Endothelial cell of umbilical vein (primary cell): Measurements from ENCODE around the gene SRGAP1. TPM values are rescaled to one million over a fixed set of nuclear protein-coding genes. Genes with fewer than 3 reads are reported as not detected.

Experiments used
- BruUV-seq: library from RNA; stranded (reverse); fragments of 400-500 nt; replicated peaks from 2 replicates; lab custom pipeline; 2021; lab: Mats Ljungman, UMichigan
- CTCF ChIA-PET: fragments of 300-600, 350-600 bp; sonication (Branson Sonifier 250); formaldehyde crosslinking; loops from one replicate; lab custom pipeline; 2021; ENCODE audit warnings: antibody characterized with exemption, inconsistent platforms; lab: Charles Lee
- POLR2A ChIA-PET: fragments of 300-600, 350-600 bp; sonication (Branson Sonifier 250); formaldehyde crosslinking; loops from one replicate; lab custom pipeline; 2021; ENCODE audit warnings: antibody characterized with exemption, inconsistent platforms; lab: Charles Lee
- DNase-seq: peaks from one replicate; pipeline ENCODE4 v3.0.0-alpha.2; 2011; ENCODE audit warnings: low read depth, low spot score
- FAIRE-seq: peaks from 2 replicates; lab custom pipeline; 2011; peaks lifted over from hg19 to GRCh38; lab: Jason Lieb, UNC
- H2AFZ ChIP-seq: 2 replicates; pipeline ENCODE4 v1.6.0; 2012; ENCODE audit warnings: low read depth, low read length, control low read depth, inconsistent platforms
- H3K27ac ChIP-seq: 2 replicates; pipeline ENCODE4 v1.5.1; 2011; ENCODE audit warnings: low read depth, mild to moderate bottlenecking, control low read depth, low read length, moderate library complexity; ENCODE audit not compliant: insufficient read depth
- H3K27me3 ChIP-seq, 2 experiments: 2 replicates each; pipeline versions ENCODE4 v1.6.0 to v1.6.1; 2011; ENCODE audit warnings: low read length in 2 of 2, mixed read lengths in 1 of 2; ENCODE audit not compliant: control insufficient read depth in 2 of 2, insufficient read depth in 2 of 2
- H3K36me3 ChIP-seq, 2 experiments: 2 replicates in 1 of 2; 3 replicates in 1 of 2; pipeline ENCODE4 v1.5.1; 2011; ENCODE audit warnings: low read length in 2 of 2, mild to moderate bottlenecking in 1 of 2, moderate library complexity in 1 of 2; ENCODE audit not compliant: control insufficient read depth in 2 of 2, insufficient read depth in 2 of 2; ENCODE audit errors: extremely low read depth in 1 of 2
- H3K4me1 ChIP-seq: 3 replicates; pipeline ENCODE4 v1.5.1; 2011; ENCODE audit warnings: mild to moderate bottlenecking, low read length; ENCODE audit not compliant: control insufficient read depth, insufficient read depth; ENCODE audit errors: extremely low read depth
- H3K4me2 ChIP-seq: 2 replicates; pipeline ENCODE4 v1.6.1; 2011; ENCODE audit warnings: low read length, control low read depth, mixed read lengths; ENCODE audit not compliant: insufficient read depth
- H3K4me3 ChIP-seq, 3 experiments: fragments of 200-600 bp in 1 of 3; sonication (generic), shearing (Covaris generic) in 1 of 3; replicated peaks in 1 of 3; 2 replicates each; pipeline ENCODE4 v1.5.1; 2011 to 2016; ENCODE audit warnings: control low read depth in 3 of 3, low read length in 3 of 3, mild to moderate bottlenecking in 2 of 3, inconsistent platforms in 1 of 3, low read depth in 1 of 3, moderate library complexity in 1 of 3; ENCODE audit not compliant: insufficient read depth in 1 of 3
- H3K79me2 ChIP-seq: 2 replicates; pipeline ENCODE4 v1.6.0; 2012; ENCODE audit warnings: low read length, inconsistent platforms; ENCODE audit not compliant: control insufficient read depth, insufficient read depth
- H3K9ac ChIP-seq: replicated peaks from 2 replicates; pipeline ENCODE3; 2011; ENCODE audit warnings: low read length, control low read depth; ENCODE audit not compliant: insufficient read depth; ENCODE audit errors: extremely low read depth
- H3K9me1 ChIP-seq: replicated peaks from 3 replicates; pipeline ENCODE4 v1.6.0; 2011; ENCODE audit warnings: mild to moderate bottlenecking, low read length; ENCODE audit not compliant: control insufficient read depth, insufficient read depth; ENCODE audit errors: extremely low read depth
- H3K9me3 ChIP-seq: replicated peaks from 2 replicates; pipeline ENCODE4 v1.5.1; 2012; ENCODE audit warnings: low read length, inconsistent platforms; ENCODE audit not compliant: control insufficient read depth, insufficient read depth
- H4K20me1 ChIP-seq: replicated peaks from 2 replicates; pipeline ENCODE3; 2011; ENCODE audit warnings: mild to moderate bottlenecking, low read length; ENCODE audit not compliant: control insufficient read depth, insufficient read depth; ENCODE audit errors: extremely low read depth
- EZH2 ChIP-seq: IDR thresholded peaks from 2 replicates; pipeline ENCODE4 v1.6.1; 2012; ENCODE audit warnings: borderline replicate concordance, low read depth, mild to moderate bottlenecking, moderate library complexity, low read length, inconsistent platforms; ENCODE audit not compliant: severe bottlenecking
- FOS ChIP-seq: IDR thresholded peaks from 2 replicates; pipeline ENCODE4 v1.6.1; 2011; ENCODE audit warnings: mild to moderate bottlenecking, low read length, moderate library complexity, borderline replicate concordance; ENCODE audit not compliant: insufficient read depth
- GATA2 ChIP-seq: IDR thresholded peaks from 2 replicates; pipeline ENCODE4 v1.7.0; 2011; ENCODE audit warnings: low read depth, mild to moderate bottlenecking, moderate library complexity, mixed read lengths, low read length; ENCODE audit not compliant: insufficient read length, insufficient read depth
- JUN ChIP-seq: IDR thresholded peaks from 2 replicates; pipeline ENCODE4 v1.6.1; 2011; ENCODE audit warnings: borderline replicate concordance, low read depth; ENCODE audit not compliant: insufficient read length, insufficient read depth
- MYC ChIP-seq: IDR thresholded peaks from one replicate; pipeline ENCODE4 v1.6.1; 2011; ENCODE audit warnings: mild to moderate bottlenecking, low read depth, low read length
- POLR2A ChIP-seq: IDR thresholded peaks from 2 replicates; pipeline ENCODE4 v1.6.1; 2012; ENCODE audit warnings: low read depth, mild to moderate bottlenecking, control low read depth, low read length
- POLR2AphosphoS5 ChIP-seq: IDR thresholded peaks from 2 replicates; pipeline ENCODE4 v1.6.1; 2012; ENCODE audit warnings: low read depth, mild to moderate bottlenecking, control low read depth, low read length, moderate library complexity; ENCODE audit not compliant: insufficient read depth
- dilution Hi-C: fragments of 300-500 bp; cut with MboI; formaldehyde crosslinking; loops from one replicate; pipeline ENCODE4 v1.15.0; 2019; ENCODE audit warnings: low sequenced_read_pairs; ENCODE audit not compliant: extremely low pct_ligation_motif_present
- intact Hi-C: fragments of 100-400 bp; cut with micrococcal nuclease; formaldehyde crosslinking; loops from one replicate; pipeline ENCODE4 v1.10.0; 2022
- polyA plus RNA-seq, 4 experiments: library from polyadenylated mRNA; depleted of rRNA in 3 of 4; stranded (reverse) in 3 of 4; unstranded in 1 of 4; fragments of >200 nt; gene quantifications; 2 replicates each; pipeline versions ENCODE4 v1.2.1 to v1.2.3, GENCODE V29; 2011 to 2012; ENCODE audit warnings: missing spikeins in 1 of 4
- total RNA-seq: library from RNA; stranded (reverse); gene quantifications from 2 replicates; pipeline ENCODE4 v1.2.3, GENCODE V29; 2021
- TF ChIP-seq, protein P1 (sequence below), 2 donors: IDR thresholded peaks; 1 replicate in 1 of 2; 2 replicates in 1 of 2; pipeline ENCODE4 v1.5.1; 2011; ENCODE audit warnings: low read length in 2 of 2, mild to moderate bottlenecking in 2 of 2, moderate library complexity in 2 of 2, control low read depth in 1 of 2, inconsistent platforms in 1 of 2, low read depth in 1 of 2; ENCODE audit not compliant: insufficient read depth in 1 of 2; ENCODE audit errors: extremely low read depth in 1 of 2
- TF ChIP-seq, protein P2 (sequence below): IDR thresholded peaks from 2 replicates; pipeline ENCODE4 v1.6.1; 2011; ENCODE audit not compliant: insufficient read depth, insufficient read length

The SRGAP1 gene
- total and polyA plus RNA-seq, 2 donors (not counting 3 experiments of a cell fraction or from before 2014, with no cell fraction given): 4.9 to 16.3 TPM

GRCh38 chr12:64056741-64057140 is 212.2 kb downstream of the SRGAP1 start:
- CTCF ChIA-PET: no interaction called here
- TF ChIP-seq POLR2AphosphoS5 (no peak), MYC (no peak)

GRCh38 chr12:64057706-64058105 is 213.2 kb downstream of the SRGAP1 start:
- FAIRE-seq (no peak), DNase-seq (no peak)
- H2AFZ ChIP-seq: no peak overlapping the region
- no peaks in the 10 kb centered on the region for H3K9me1 ChIP-seq
- no peaks in the 10 kb centered on the region for H3K36me3 ChIP-seq
- no peaks in the 10 kb centered on the region for H4K20me1 ChIP-seq
- no peak for TF ChIP-seq JUN
- no peak for TF ChIP-seq POLR2A
- no peak for TF ChIP-seq FOS
- no peak for TF ChIP-seq POLR2AphosphoS5
- no peak for TF ChIP-seq EZH2
- TF ChIP-seq, protein P1, sequence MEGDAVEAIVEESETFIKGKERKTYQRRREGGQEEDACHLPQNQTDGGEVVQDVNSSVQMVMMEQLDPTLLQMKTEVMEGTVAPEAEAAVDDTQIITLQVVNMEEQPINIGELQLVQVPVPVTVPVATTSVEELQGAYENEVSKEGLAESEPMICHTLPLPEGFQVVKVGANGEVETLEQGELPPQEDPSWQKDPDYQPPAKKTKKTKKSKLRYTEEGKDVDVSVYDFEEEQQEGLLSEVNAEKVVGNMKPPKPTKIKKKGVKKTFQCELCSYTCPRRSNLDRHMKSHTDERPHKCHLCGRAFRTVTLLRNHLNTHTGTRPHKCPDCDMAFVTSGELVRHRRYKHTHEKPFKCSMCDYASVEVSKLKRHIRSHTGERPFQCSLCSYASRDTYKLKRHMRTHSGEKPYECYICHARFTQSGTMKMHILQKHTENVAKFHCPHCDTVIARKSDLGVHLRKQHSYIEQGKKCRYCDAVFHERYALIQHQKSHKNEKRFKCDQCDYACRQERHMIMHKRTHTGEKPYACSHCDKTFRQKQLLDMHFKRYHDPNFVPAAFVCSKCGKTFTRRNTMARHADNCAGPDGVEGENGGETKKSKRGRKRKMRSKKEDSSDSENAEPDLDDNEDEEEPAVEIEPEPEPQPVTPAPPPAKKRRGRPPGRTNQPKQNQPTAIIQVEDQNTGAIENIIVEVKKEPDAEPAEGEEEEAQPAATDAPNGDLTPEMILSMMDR (IDR thresholded peaks at IDR 0.05; ENCODE audit: extremely low read depth in 1 of 2, insufficient read depth in 1 of 2, low read depth in 1 of 2, low read length in 2 of 2): no peak
- no peak for TF ChIP-seq GATA2
- no peak for TF ChIP-seq MYC
- TF ChIP-seq, protein P2, sequence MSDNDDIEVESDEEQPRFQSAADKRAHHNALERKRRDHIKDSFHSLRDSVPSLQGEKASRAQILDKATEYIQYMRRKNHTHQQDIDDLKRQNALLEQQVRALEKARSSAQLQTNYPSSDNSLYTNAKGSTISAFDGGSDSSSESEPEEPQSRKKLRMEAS: no peak
- no peaks in the 10 kb centered on the region for H3K9me3 ChIP-seq
- intact Hi-C loops (no loop called here), dilution Hi-C loops (no loop called here)
- H3K27ac ChIP-seq: no peak overlapping the region
- H3K79me2 ChIP-seq: no peaks in the 10 kb centered on the region
- H3K4me2 ChIP-seq: no peak overlapping the region
- H3K27me3 ChIP-seq: no peaks in the 10 kb centered on the region
- no peak overlapping the region for H3K4me3 ChIP-seq
- BruUV-seq: no TSS peak
- H3K4me1 ChIP-seq: no peaks in the 10 kb centered on the region
- POLR2A ChIA-PET: no interaction called here
- CTCF ChIA-PET: no interaction called here
- no peak overlapping the region for H3K9ac ChIP-seq

More at GRCh38 chr12:64056741-64057140, 212.2 kb downstream of the SRGAP1 start:
- intact Hi-C loops (no loop called here), dilution Hi-C loops (no loop called here)
- H3K36me3 ChIP-seq: no peaks in the 10 kb centered on the region
- DNase-seq (no peak), FAIRE-seq (no peak)
- H4K20me1 ChIP-seq: no peaks in the 10 kb centered on the region
- no peaks in the 10 kb centered on the region for H3K4me1 ChIP-seq
- H3K27ac ChIP-seq: no peak overlapping the region
- no peak overlapping the region for H2AFZ ChIP-seq
- no peak overlapping the region for H3K4me3 ChIP-seq
- H3K9me1 ChIP-seq: no peaks in the 10 kb centered on the region
- H3K9me3 ChIP-seq: no peaks in the 10 kb centered on the region
- no TSS peak for BruUV-seq
- no peak overlapping the region for H3K9ac ChIP-seq
- H3K4me2 ChIP-seq: no peak overlapping the region
- no peaks in the 10 kb centered on the region for H3K79me2 ChIP-seq
- POLR2A ChIA-PET: no interaction called here
- no peaks in the 10 kb centered on the region for H3K27me3 ChIP-seq
